Activated naive CD4-positive, alpha-beta T cell treated with anti-CD3 and anti-CD28 coated beads for 36 hours (primary cell): ENCODE results near the gene KRTAP9-3. TPM values are rescaled to one million over a fixed set of nuclear protein-coding genes. Genes with fewer than 3 reads are reported as not detected.
"Not testable (repeated sequence)": the region's sequence is repeated elsewhere in the genome, so short reads cannot be mapped to it uniquely, and the experiment has no call there.

ENCODE experiments used
- CTCF ChIA-PET: fragments of 350-600 bp; sonication (Branson Sonifier 250); formaldehyde crosslinking; loops from one replicate; lab custom pipeline; 2021; ENCODE audit warnings: antibody characterized with exemption; lab: Charles Lee
- DNase-seq: peaks from one replicate; pipeline ENCODE4 v3.0.0-alpha.2; 2020
- H3K27ac Mint-ChIP-seq: one replicate; pipeline ENCODE4 v1.8.0; 2021; ENCODE audit warnings: mild to moderate bottlenecking, mixed read lengths
- H3K27me3 Mint-ChIP-seq: one replicate; pipeline ENCODE4 v1.8.0; 2021; ENCODE audit warnings: low read depth, mixed read lengths
- H3K36me3 Mint-ChIP-seq: one replicate; pipeline ENCODE4 v1.8.0; 2021; ENCODE audit warnings: low read depth, mixed read lengths
- H3K4me1 Mint-ChIP-seq: one replicate; pipeline ENCODE4 v1.8.0; 2021; ENCODE audit warnings: low read depth, mixed read lengths
- H3K4me3 Mint-ChIP-seq: one replicate; pipeline ENCODE4 v1.8.0; 2021; ENCODE audit warnings: mild to moderate bottlenecking, moderate library complexity, mixed read lengths
- H3K9me3 Mint-ChIP-seq: one replicate; pipeline ENCODE4 v1.8.0; 2021; ENCODE audit warnings: mixed read lengths
- intact Hi-C: fragments of 100-400 bp; cut with micrococcal nuclease; formaldehyde crosslinking; loops from one replicate; pipeline ENCODE4 v1.15.1; 2023
- total RNA-seq, 2 experiments: library from RNA; stranded (reverse); gene quantifications; one replicate each; pipeline ENCODE4 v1.2.3, GENCODE V29; 2021

Gene KRTAP9-3
- total RNA-seq, 2 experiments from 2014 or later = not detected

- no peaks in the 10 kb centered on the region for H3K4me1 Mint-ChIP-seq
- H3K27ac Mint-ChIP-seq = no peak overlapping the region
- intact Hi-C loops = no loop called here
- H3K36me3 Mint-ChIP-seq = no peaks in the 10 kb centered on the region
- no peaks in the 10 kb centered on the region for H3K9me3 Mint-ChIP-seq
- DNase-seq = no peak
- H3K27me3 Mint-ChIP-seq = peaks cover 3% of the 10 kb centered on the region
- CTCF ChIA-PET = interaction anchor here (0.6 kb wide), 1 partner anchor 623 kb away, joined by 4 read pairs; no protein-coding TSS in a partner anchor
- H3K4me3 Mint-ChIP-seq = no peak overlapping the region
These were observed 24.0 kb downstream of the KRTAP9-3 start for GRCh38 chr17:41256291-41256685.

DNA sequence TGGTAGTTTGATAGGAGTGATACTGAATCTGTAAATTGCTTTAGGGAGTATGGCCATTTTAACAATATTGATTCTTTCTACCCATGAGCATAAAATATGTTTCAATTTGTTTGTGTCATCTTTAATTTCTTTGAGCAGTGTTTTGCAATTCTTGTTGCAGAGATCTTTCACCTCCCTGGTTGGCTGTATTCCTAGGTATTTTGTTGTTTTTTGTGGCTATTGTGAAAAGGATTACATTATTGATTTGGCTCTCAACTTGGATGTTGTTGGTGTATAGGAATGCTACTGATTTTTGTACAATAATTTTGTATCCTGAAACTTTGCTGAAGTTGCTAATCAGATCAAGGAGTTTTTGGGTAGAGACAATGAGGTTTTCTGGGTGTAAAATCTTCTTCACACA lies 26.2 kb downstream of the KRTAP9-3 start:
- intact Hi-C loops = no loop called here
- H3K4me1 Mint-ChIP-seq = no peaks in the 10 kb centered on the region
- CTCF ChIA-PET = no interaction called here
- no peak overlapping the region for H3K4me3 Mint-ChIP-seq
- no peak overlapping the region for H3K27ac Mint-ChIP-seq
- no peaks in the 10 kb centered on the region for H3K36me3 Mint-ChIP-seq
- no peaks in the 10 kb centered on the region for H3K9me3 Mint-ChIP-seq
- DNase-seq = no peak
- H3K27me3 Mint-ChIP-seq = no peaks in the 10 kb centered on the region

GRCh38 chr17:41263212-41263611 lies 31.0 kb downstream of the KRTAP9-3 start:
- intact Hi-C loops = no loop called here
- no peaks in the 10 kb centered on the region for H3K36me3 Mint-ChIP-seq
- H3K27ac Mint-ChIP-seq = no peak overlapping the region
- H3K27me3 Mint-ChIP-seq = no peaks in the 10 kb centered on the region
- DNase-seq = no peak
- no peak overlapping the region for H3K4me3 Mint-ChIP-seq
- no peaks in the 10 kb centered on the region for H3K4me1 Mint-ChIP-seq
- no peaks in the 10 kb centered on the region for H3K9me3 Mint-ChIP-seq
- CTCF ChIA-PET = no interaction called here

DNA sequence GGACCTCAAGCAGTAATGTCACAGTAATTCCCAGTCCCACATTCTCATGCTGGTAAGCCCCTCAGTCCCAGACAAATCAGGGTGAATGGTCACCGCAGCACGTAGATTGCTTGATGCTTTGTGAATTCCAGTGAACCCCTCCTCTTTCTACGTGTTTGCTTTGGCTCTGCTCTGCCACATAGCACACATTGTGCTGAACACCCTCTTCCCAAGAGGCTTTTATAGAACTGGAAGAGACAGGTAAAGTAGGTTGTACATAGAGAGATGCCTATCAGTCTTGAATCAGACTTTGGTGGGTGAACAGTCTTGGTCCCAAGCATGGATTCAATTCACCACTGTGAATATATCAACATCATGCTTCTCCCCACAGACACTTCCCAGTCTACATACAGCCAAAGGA lies 32.4 kb downstream of the KRTAP9-3 start:
- H3K27ac Mint-ChIP-seq = no peak overlapping the region
- H3K4me1 Mint-ChIP-seq = no peaks in the 10 kb centered on the region
- H3K4me3 Mint-ChIP-seq = no peak overlapping the region
- no peaks in the 10 kb centered on the region for H3K36me3 Mint-ChIP-seq
- intact Hi-C loops = loop anchor here (1.0 kb wide), 1 partner anchor 12 kb away; no protein-coding TSS in a partner anchor
- CTCF ChIA-PET = no interaction called here
- no peaks in the 10 kb centered on the region for H3K9me3 Mint-ChIP-seq
- DNase-seq = no peak
- no peaks in the 10 kb centered on the region for H3K27me3 Mint-ChIP-seq

DNA sequence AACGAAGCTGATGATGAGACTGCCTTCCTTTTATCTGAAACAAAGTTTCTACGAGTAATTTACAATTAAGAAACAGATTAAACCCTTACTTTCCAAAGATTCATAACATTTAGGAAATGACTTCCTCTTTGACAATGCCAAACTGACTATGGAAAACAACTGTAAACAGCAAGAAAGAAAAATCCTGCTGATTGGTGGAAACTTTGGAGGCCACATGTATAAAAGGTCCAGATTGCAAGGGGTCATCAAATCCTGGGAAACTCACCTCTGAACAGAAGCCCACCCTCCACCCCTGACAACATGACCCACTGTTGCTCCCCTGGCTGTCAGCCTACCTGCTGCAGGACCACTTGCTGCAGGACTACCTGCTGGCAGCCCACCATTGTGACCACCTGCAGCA lies 32.8 kb downstream of the KRTAP9-3 start, which contains the start of gene KRTAP9-6:
KRTAP9-6 (plus strand) TSS at position 301 of the 400 bp plus-strand sequence; CDS start at position 301, 0 bp downstream.
- CTCF ChIA-PET = no interaction called here
- Mint-ChIP-seq H3K27me3 (no peaks in the 10 kb centered on the region), H3K36me3 (no peaks in the 10 kb centered on the region), H3K9me3 (no peaks in the 10 kb centered on the region), H3K4me3 (no peak within 1 kb of the TSS), H3K4me1 (no peaks in the 10 kb centered on the region), H3K27ac (no peak within 1 kb of the TSS)
- DNase-seq = no peak
- intact Hi-C loops = no loop called here

DNA sequence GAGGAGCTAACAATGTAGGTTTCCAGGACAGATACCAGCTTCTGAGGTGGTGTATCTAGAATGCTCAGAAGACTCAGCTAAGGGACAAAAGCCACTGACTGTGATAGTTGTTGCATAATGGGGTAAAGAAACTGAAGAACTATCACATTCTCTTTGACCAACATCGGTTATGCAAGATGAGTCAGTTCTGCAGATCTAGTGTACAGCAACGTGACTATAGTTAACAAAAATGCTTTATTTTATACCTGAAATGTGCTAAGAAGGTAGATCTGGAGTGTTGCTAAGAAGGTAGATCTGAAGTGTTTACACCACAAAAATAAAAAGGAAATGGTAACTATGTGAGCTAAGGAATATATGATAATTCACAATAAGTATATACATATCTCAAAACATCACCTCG lies 35.5 kb downstream of the KRTAP9-3 start:
- H3K27me3 Mint-ChIP-seq = no peaks in the 10 kb centered on the region
- intact Hi-C loops = no loop called here
- H3K4me3 Mint-ChIP-seq = no peak overlapping the region
- H3K36me3 Mint-ChIP-seq = no peaks in the 10 kb centered on the region
- CTCF ChIA-PET = interaction anchor here (0.6 to 0.7 kb wide), 2 partner anchors 253 to 291 kb away, joined by 3 to 4 read pairs; no protein-coding TSS in a partner anchor
- peaks cover 5% of the 10 kb centered on the region for H3K4me1 Mint-ChIP-seq
- no peak overlapping the region for H3K27ac Mint-ChIP-seq
- no peak for DNase-seq
- no peaks in the 10 kb centered on the region for H3K9me3 Mint-ChIP-seq

GRCh38 chr17:41271323-41271722 lies 39.1 kb downstream of the KRTAP9-3 start:
- not testable (repeated sequence) for H3K36me3 Mint-ChIP-seq, H3K9me3 Mint-ChIP-seq

DNA sequence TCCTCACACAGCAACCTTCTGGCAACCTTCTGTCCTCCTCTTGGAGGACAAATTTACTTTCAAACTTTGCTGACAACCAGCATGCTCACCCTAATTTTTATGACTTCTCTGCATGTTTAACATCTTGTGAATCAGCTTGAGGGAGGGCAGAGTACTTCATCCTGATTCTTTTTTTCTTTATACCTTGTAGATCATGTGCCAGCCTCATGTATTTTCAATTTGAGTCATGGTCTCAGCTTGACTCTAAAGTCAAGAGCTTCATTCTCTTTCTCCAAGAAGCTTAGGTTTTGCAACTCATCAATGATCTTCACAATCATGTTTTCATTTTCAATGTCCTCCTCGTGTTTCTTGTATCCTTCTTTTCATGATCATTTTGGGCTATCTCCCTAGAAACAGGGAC lies 39.6 kb downstream of the KRTAP9-3 start:
- H3K27me3 Mint-ChIP-seq = no peaks in the 10 kb centered on the region
- no peak overlapping the region for H3K4me3 Mint-ChIP-seq
- H3K9me3 Mint-ChIP-seq = no peaks in the 10 kb centered on the region
- peaks cover 8% of the 10 kb centered on the region for H3K4me1 Mint-ChIP-seq
- peak overlapping the region; percentile 36 for H3K27ac Mint-ChIP-seq
- intact Hi-C loops = no loop called here
- CTCF ChIA-PET = no interaction called here
- H3K36me3 Mint-ChIP-seq = no peaks in the 10 kb centered on the region
- no peak for DNase-seq

More at GRCh38 chr17:41271323-41271722, 39.1 kb downstream of the KRTAP9-3 start:
- H3K4me3 Mint-ChIP-seq, DNase-seq, H3K27me3 Mint-ChIP-seq, intact Hi-C loops, CTCF ChIA-PET, H3K4me1 Mint-ChIP-seq, H3K27ac Mint-ChIP-seq: not testable (repeated sequence)

DNA sequence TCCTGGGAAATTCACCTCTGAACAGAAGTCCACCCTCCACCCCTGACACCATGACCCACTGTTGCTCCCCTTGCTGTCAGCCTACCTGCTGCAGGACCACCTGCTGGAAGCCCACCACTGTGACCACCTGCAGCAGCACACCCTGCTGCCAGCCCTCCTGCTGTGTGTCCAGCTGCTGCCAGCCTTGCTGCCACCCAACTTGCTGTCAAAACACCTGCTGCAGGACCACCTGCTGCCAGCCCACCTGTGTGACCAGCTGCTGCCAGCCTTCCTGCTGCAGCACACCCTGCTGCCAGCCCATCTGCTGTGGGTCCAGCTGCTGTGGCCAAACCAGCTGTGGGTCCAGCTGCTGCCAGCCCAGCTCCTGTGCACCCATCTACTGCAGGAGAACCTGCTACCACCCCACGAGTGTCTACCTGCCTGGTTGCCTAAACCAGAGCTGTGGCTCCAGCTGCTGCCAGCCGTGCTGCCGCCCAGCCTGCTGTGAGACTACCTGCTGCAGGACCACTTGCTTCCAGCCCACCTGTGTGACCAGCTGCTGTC lies 43.5 kb downstream of the KRTAP9-3 start, which contains the start of gene KRTAP9-7:
KRTAP9-7 (plus strand) TSS at position 51 of the 543 bp plus-strand sequence; CDS start at position 51, 0 bp downstream.
- not testable (repeated sequence) for H3K4me3 Mint-ChIP-seq, H3K27ac Mint-ChIP-seq, H3K27me3 Mint-ChIP-seq, DNase-seq, H3K36me3 Mint-ChIP-seq, H3K9me3 Mint-ChIP-seq, H3K4me1 Mint-ChIP-seq
- intact Hi-C loops = loop anchor here (1.0 kb wide), 1 partner anchor 11 kb away; no protein-coding TSS in a partner anchor
- CTCF ChIA-PET = interaction anchor here (0.6 kb wide), 1 partner anchor 358 kb away, joined by 3 read pairs; no protein-coding TSS in a partner anchor

- Mint-ChIP-seq H3K9me3 (no peaks in the 10 kb centered on the region), H3K27me3 (no peaks in the 10 kb centered on the region), H3K27ac (no peak overlapping the region), H3K36me3 (no peaks in the 10 kb centered on the region), H3K4me3 (no peak overlapping the region), H3K4me1 (peaks cover 3% of the 10 kb centered on the region)
- no peak for DNase-seq
- CTCF ChIA-PET = no interaction called here
- intact Hi-C loops = no loop called here
These were observed 46.1 kb downstream of the KRTAP9-3 start for GRCh38 chr17:41278176-41278955.
